Mesothelial cell of epicardium (in vitro differentiated cells): ENCODE data around the gene SEC62. TPM values are rescaled to one million over a fixed set of nuclear protein-coding genes. Genes with fewer than 3 reads are reported as not detected.

Experiments
- DNase-seq, 2 experiments: peaks; one replicate each; pipeline ENCODE4 v3.0.0; 2021; ENCODE audit warnings: low spot score in 2 of 2; ENCODE audit not compliant: unreplicated experiment in 2 of 2
- H3K27ac Mint-ChIP-seq: 2 replicates; pipeline ENCODE4 v1.8.0; 2021; ENCODE audit warnings: mixed read lengths
- H3K27me3 Mint-ChIP-seq: 2 replicates; pipeline ENCODE4 v1.8.0; 2021; ENCODE audit warnings: low read depth, mixed read lengths
- H3K36me3 Mint-ChIP-seq: 2 replicates; pipeline ENCODE4 v1.8.0; 2021; ENCODE audit warnings: mixed read lengths
- H3K4me1 Mint-ChIP-seq: 2 replicates; pipeline ENCODE4 v1.8.0; 2021; ENCODE audit warnings: mixed read lengths
- H3K4me3 Mint-ChIP-seq: 2 replicates; pipeline ENCODE4 v1.8.0; 2021; ENCODE audit warnings: mild to moderate bottlenecking, moderate library complexity, mixed read lengths
- H3K9me3 Mint-ChIP-seq: 2 replicates; pipeline ENCODE4 v1.8.0; 2021; ENCODE audit warnings: mixed read lengths
- CTCF ChIP-seq: fragments of 200-600 bp; sonication (generic); IDR thresholded peaks from one replicate; pipeline ENCODE4 v1.5.0; 2021; ENCODE audit warnings: antibody characterized with exemption; ENCODE audit not compliant: unreplicated experiment
- total RNA-seq: library from RNA; stranded (reverse); gene quantifications from 3 replicates; pipeline ENCODE4 v1.2.1, GENCODE V29; 2021

Gene SEC62
- total RNA-seq, 1 donor from 2014 or later = 112 TPM

GRCh38 chr3:169955406-169955805 is 11.2 kb upstream of the SEC62 start:
- Mint-ChIP-seq H3K36me3 (no peaks in the 10 kb centered on the region), H3K27ac (no peak overlapping the region), H3K9me3 (peaks cover 9% of the 10 kb centered on the region), H3K4me1 (no peaks in the 10 kb centered on the region), H3K4me3 (no peak overlapping the region), H3K27me3 (peaks cover 40% of the 10 kb centered on the region)
- no peak for TF ChIP-seq CTCF
- no peak for DNase-seq

- H3K4me1 Mint-ChIP-seq = peaks cover 25% of the 10 kb centered on the region
- no peak overlapping the region for H3K4me3 Mint-ChIP-seq
- DNase-seq = no peak
- TF ChIP-seq CTCF = no peak
- H3K27me3 Mint-ChIP-seq = peaks cover 31% of the 10 kb centered on the region
- no peaks in the 10 kb centered on the region for H3K36me3 Mint-ChIP-seq
- H3K9me3 Mint-ChIP-seq = peaks cover 9% of the 10 kb centered on the region
- H3K27ac Mint-ChIP-seq = no peak overlapping the region
Measured at GRCh38 chr3:169964176-169964575, 2.4 kb upstream of the SEC62 start.

GRCh38 chr3:169965562-169966427 is 812 bp upstream of the SEC62 start:
- peaks cover 9% of the 10 kb centered on the region for H3K9me3 Mint-ChIP-seq
- TF ChIP-seq CTCF = no peak
- H3K4me3 Mint-ChIP-seq = peak overlapping the region; percentile 96
- H3K27ac Mint-ChIP-seq = peak overlapping the region; percentile 100
- no peaks in the 10 kb centered on the region for H3K36me3 Mint-ChIP-seq
- H3K4me1 Mint-ChIP-seq = peaks cover 36% of the 10 kb centered on the region
- peak in 1 of 2 experiments; percentile 37 for DNase-seq
- peaks cover 23% of the 10 kb centered on the region for H3K27me3 Mint-ChIP-seq

GRCh38 chr3:169966951-169967915 is 626 bp downstream of the SEC62 start:
- Mint-ChIP-seq H3K27ac (peak overlapping the region; percentile 100), H3K9me3 (peaks cover 9% of the 10 kb centered on the region), H3K36me3 (no peaks in the 10 kb centered on the region), H3K4me1 (peaks cover 36% of the 10 kb centered on the region), H3K4me3 (peak overlapping the region; percentile 96), H3K27me3 (peaks cover 11% of the 10 kb centered on the region)
- no peak for DNase-seq
- no peak for TF ChIP-seq CTCF

GRCh38 chr3:169968224-169968885 is 1.7 kb downstream of the SEC62 start:
- Mint-ChIP-seq H3K4me3 (peak overlapping the region; percentile 96), H3K4me1 (peaks cover 36% of the 10 kb centered on the region), H3K27me3 (peaks cover 6% of the 10 kb centered on the region), H3K9me3 (peaks cover 9% of the 10 kb centered on the region), H3K36me3 (no peaks in the 10 kb centered on the region), H3K27ac (peak overlapping the region; percentile 54)
- DNase-seq = no peak
- TF ChIP-seq CTCF = no peak
